Duodenal mucosa (tissue), 2 donors: Measurements from ENCODE around the gene ZNF827.

Source experiments
- H3K27ac ChIP-seq: one replicate; pipeline ENCODE4 v1.7.0; 2013; ENCODE audit warnings: low read depth, low read length
- H3K27me3 ChIP-seq, 2 donors: one replicate each; pipeline ENCODE4 v1.7.0; 2013; ENCODE audit warnings: low read length in 2 of 2, control low read depth in 1 of 2; ENCODE audit not compliant: insufficient read depth in 2 of 2, control insufficient read depth in 1 of 2
- H3K36me3 ChIP-seq, 2 donors: one replicate each; pipeline ENCODE4 v1.7.0; 2013; ENCODE audit warnings: low read length in 2 of 2, control low read depth in 1 of 2; ENCODE audit not compliant: insufficient read depth in 2 of 2, control insufficient read depth in 1 of 2
- H3K4me1 ChIP-seq, 2 donors: one replicate each; pipeline ENCODE4 v1.7.0; 2013; ENCODE audit warnings: low read length in 2 of 2, control low read depth in 1 of 2; ENCODE audit not compliant: insufficient read depth in 2 of 2, control insufficient read depth in 1 of 2
- H3K4me3 ChIP-seq, 2 donors: one replicate each; pipeline ENCODE4 v1.7.0; 2013; ENCODE audit warnings: low read length in 2 of 2, low read depth in 1 of 2
- H3K9ac ChIP-seq, 2 donors: one replicate each; pipeline ENCODE4 v1.7.0; 2013; ENCODE audit warnings: low read length in 2 of 2, low read depth in 1 of 2
- H3K9me3 ChIP-seq, 2 donors: one replicate each; pipeline ENCODE4 v1.7.0; 2013; ENCODE audit warnings: low read length in 2 of 2, control low read depth in 1 of 2; ENCODE audit not compliant: control insufficient read depth in 1 of 2

The ZNF827 gene

GRCh38 chr4:145732895-145733880 is 205.4 kb downstream of the ZNF827 start:
- Histone ChIP-seq H3K27ac (peak overlapping the region; percentile 95), H3K36me3 (no peaks in the 10 kb centered on the region), H3K4me1 (peaks cover 33 to 47% of the 10 kb centered on the region in 2 donors), H3K27me3 (no peaks in the 10 kb centered on the region), H3K9ac (peak overlapping the region; percentile 39 to 45), H3K9me3 (no peaks in the 10 kb centered on the region), H3K4me3 (peak overlapping the region; percentile 68 to 71)

GRCh38 chr4:145732001-145732815 is 206.4 kb downstream of the ZNF827 start:
- H3K4me3 ChIP-seq = peak overlapping the region; percentile 60 to 71
- no peaks in the 10 kb centered on the region for H3K27me3 ChIP-seq
- H3K9me3 ChIP-seq = no peaks in the 10 kb centered on the region
- H3K4me1 ChIP-seq = peaks cover 33 to 47% of the 10 kb centered on the region in 2 donors
- no peaks in the 10 kb centered on the region for H3K36me3 ChIP-seq
- H3K27ac ChIP-seq = peak overlapping the region; percentile 73
- peak overlapping the region in 1 of 2 donors; percentile 25 for H3K9ac ChIP-seq

- H3K4me1 ChIP-seq = peaks cover 30 to 41% of the 10 kb centered on the region in 2 donors
- peak overlapping the region; percentile 4 to 31 for H3K4me3 ChIP-seq
- H3K9ac ChIP-seq = no peak overlapping the region
- H3K36me3 ChIP-seq = no peaks in the 10 kb centered on the region
- H3K9me3 ChIP-seq = no peaks in the 10 kb centered on the region
- H3K27me3 ChIP-seq = no peaks in the 10 kb centered on the region
- no peak overlapping the region for H3K27ac ChIP-seq
These were observed 207.6 kb downstream of the ZNF827 start for GRCh38 chr4:145731028-145731427.

- Histone ChIP-seq H3K9me3 (no peaks in the 10 kb centered on the region), H3K4me3 (no peak overlapping the region), H3K4me1 (peaks cover 22 to 31% of the 10 kb centered on the region in 2 donors), H3K36me3 (no peaks in the 10 kb centered on the region), H3K9ac (no peak overlapping the region), H3K27ac (no peak overlapping the region), H3K27me3 (no peaks in the 10 kb centered on the region)
These were observed 208.6 kb downstream of the ZNF827 start for GRCh38 chr4:145730026-145730425.

- no peaks in the 10 kb centered on the region for H3K9me3 ChIP-seq
- no peaks in the 10 kb centered on the region for H3K36me3 ChIP-seq
- H3K4me1 ChIP-seq = no peaks in the 10 kb centered on the region
- no peak overlapping the region for H3K4me3 ChIP-seq
- no peak overlapping the region for H3K27ac ChIP-seq
- no peak overlapping the region for H3K9ac ChIP-seq
- H3K27me3 ChIP-seq = no peaks in the 10 kb centered on the region
These were observed 215.3 kb downstream of the ZNF827 start for GRCh38 chr4:145723336-145723735.

GRCh38 chr4:145722561-145722960 is 216.1 kb downstream of the ZNF827 start:
- H3K9me3 ChIP-seq = no peaks in the 10 kb centered on the region
- H3K27me3 ChIP-seq = no peaks in the 10 kb centered on the region
- H3K9ac ChIP-seq = no peak overlapping the region
- H3K4me1 ChIP-seq = no peaks in the 10 kb centered on the region
- no peaks in the 10 kb centered on the region for H3K36me3 ChIP-seq
- H3K4me3 ChIP-seq = no peak overlapping the region
- H3K27ac ChIP-seq = no peak overlapping the region

- Histone ChIP-seq H3K4me3 (no peak overlapping the region), H3K36me3 (no peaks in the 10 kb centered on the region), H3K4me1 (no peaks in the 10 kb centered on the region), H3K9me3 (no peaks in the 10 kb centered on the region), H3K27ac (no peak overlapping the region), H3K27me3 (no peaks in the 10 kb centered on the region), H3K9ac (no peak overlapping the region)
These were observed 218.0 kb downstream of the ZNF827 start for GRCh38 chr4:145720656-145721055.

- Histone ChIP-seq H3K9me3 (no peaks in the 10 kb centered on the region), H3K27me3 (no peaks in the 10 kb centered on the region), H3K27ac (no peak overlapping the region), H3K4me1 (no peaks in the 10 kb centered on the region), H3K4me3 (no peak overlapping the region), H3K36me3 (no peaks in the 10 kb centered on the region), H3K9ac (no peak overlapping the region)
These were observed 218.6 kb downstream of the ZNF827 start for GRCh38 chr4:145719752-145720624.

GRCh38 chr4:145716661-145717200 is 221.9 kb downstream of the ZNF827 start:
- H3K36me3 ChIP-seq = no peaks in the 10 kb centered on the region
- H3K4me3 ChIP-seq = no peak overlapping the region
- H3K4me1 ChIP-seq = no peaks in the 10 kb centered on the region
- H3K9me3 ChIP-seq = no peaks in the 10 kb centered on the region
- no peaks in the 10 kb centered on the region for H3K27me3 ChIP-seq
- H3K27ac ChIP-seq = no peak overlapping the region
- H3K9ac ChIP-seq = no peak overlapping the region
